ENCODE measurements around the gene ECHDC1.

ECHDC1 gene

DNA sequence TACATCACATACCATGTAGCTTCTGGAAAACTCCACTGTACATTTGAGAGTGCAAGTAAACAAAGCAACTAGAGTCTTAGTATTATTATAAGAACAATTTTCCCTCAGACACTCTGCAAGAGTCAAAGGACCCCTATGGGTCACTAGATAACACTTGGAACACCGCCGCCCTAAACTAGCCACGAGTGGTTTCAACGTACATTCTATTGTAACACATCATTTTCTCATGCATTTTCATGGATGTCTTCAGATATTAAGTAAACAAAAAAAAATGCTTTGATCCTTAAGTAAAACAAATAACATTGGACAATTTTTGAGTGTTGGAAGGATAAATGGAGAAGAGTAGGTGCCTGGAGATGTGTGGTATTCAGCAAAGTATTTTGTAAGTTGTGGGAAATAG, 79.9 kb downstream of the ECHDC1 start:
- DNase-seq (ENCODE audit: extremely low read depth, insufficient read length) = no peak
- Histone ChIP-seq H3K36me3 (ENCODE audit: control insufficient read depth, insufficient read depth, low read length) (no peaks in the 10 kb centered on the region), H3K27me3 (replicated peaks; ENCODE audit: control insufficient read depth, insufficient read depth, low read length) (no peaks in the 10 kb centered on the region), H3K4me3 (replicated peaks; ENCODE audit: low read depth, low read length) (no peak overlapping the region)
- TF ChIP-seq, protein P1, sequence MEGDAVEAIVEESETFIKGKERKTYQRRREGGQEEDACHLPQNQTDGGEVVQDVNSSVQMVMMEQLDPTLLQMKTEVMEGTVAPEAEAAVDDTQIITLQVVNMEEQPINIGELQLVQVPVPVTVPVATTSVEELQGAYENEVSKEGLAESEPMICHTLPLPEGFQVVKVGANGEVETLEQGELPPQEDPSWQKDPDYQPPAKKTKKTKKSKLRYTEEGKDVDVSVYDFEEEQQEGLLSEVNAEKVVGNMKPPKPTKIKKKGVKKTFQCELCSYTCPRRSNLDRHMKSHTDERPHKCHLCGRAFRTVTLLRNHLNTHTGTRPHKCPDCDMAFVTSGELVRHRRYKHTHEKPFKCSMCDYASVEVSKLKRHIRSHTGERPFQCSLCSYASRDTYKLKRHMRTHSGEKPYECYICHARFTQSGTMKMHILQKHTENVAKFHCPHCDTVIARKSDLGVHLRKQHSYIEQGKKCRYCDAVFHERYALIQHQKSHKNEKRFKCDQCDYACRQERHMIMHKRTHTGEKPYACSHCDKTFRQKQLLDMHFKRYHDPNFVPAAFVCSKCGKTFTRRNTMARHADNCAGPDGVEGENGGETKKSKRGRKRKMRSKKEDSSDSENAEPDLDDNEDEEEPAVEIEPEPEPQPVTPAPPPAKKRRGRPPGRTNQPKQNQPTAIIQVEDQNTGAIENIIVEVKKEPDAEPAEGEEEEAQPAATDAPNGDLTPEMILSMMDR (IDR thresholded peaks at IDR 0.05; ENCODE audit: insufficient read depth, low read length, poor library complexity, severe bottlenecking) = no peak

DNA sequence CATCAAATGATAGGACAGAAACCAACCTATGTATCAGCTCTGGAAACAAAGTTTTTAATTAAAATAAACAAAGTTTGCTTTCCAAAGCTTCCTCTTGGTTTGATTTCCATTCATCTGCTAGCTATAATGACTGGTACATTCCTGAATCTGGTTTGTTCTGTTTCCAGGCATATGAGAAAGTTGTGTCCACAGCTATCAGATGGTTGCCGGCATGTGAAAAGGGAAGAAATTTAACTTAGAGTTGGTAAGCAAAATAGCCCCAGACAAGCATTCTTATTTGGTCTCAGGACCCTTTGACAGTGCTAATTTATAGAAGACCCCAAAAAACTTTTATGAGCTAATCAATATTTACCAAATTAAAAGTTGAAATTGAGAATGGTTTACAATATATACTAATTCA, 80.5 kb downstream of the ECHDC1 start:
- DNase-seq (ENCODE audit: extremely low read depth, insufficient read length) = no peak
- TF ChIP-seq, protein P1 (IDR thresholded peaks at IDR 0.05; ENCODE audit: insufficient read depth, low read length, poor library complexity, severe bottlenecking) = no peak
- Histone ChIP-seq H3K27me3 (replicated peaks; ENCODE audit: control insufficient read depth, insufficient read depth, low read length) (no peaks in the 10 kb centered on the region), H3K4me3 (replicated peaks; ENCODE audit: low read depth, low read length) (no peak overlapping the region), H3K36me3 (ENCODE audit: control insufficient read depth, insufficient read depth, low read length) (no peaks in the 10 kb centered on the region)

DNA sequence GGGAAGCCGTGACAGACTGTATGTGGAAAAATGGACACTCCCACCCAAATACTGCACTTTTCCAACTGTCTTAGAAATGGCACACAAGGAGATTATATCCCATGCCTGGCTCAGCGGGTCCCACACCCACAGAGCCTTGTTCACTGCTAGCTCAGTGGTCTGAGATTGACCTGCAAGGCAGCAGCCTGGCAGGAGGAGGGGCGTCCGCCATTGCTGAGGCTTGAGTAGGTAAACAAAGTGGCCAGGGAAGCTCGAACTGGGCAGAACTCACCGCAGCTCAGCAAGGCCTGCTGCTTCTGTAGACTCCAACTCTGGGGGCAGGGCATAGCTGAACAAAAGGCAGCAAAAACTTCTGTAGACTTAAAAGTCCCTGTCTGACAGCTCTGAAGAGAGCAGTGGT, 88.1 kb downstream of the ECHDC1 start:
- TF ChIP-seq, protein P1 (IDR thresholded peaks at IDR 0.05; ENCODE audit: insufficient read depth, low read length, poor library complexity, severe bottlenecking) = no peak
- Histone ChIP-seq H3K27me3 (replicated peaks; ENCODE audit: control insufficient read depth, insufficient read depth, low read length) (no peaks in the 10 kb centered on the region), H3K36me3 (ENCODE audit: control insufficient read depth, insufficient read depth, low read length) (no peaks in the 10 kb centered on the region), H3K4me3 (replicated peaks; ENCODE audit: low read depth, low read length) (no peak overlapping the region)
- DNase-seq (ENCODE audit: extremely low read depth, insufficient read length) = no peak

DNA sequence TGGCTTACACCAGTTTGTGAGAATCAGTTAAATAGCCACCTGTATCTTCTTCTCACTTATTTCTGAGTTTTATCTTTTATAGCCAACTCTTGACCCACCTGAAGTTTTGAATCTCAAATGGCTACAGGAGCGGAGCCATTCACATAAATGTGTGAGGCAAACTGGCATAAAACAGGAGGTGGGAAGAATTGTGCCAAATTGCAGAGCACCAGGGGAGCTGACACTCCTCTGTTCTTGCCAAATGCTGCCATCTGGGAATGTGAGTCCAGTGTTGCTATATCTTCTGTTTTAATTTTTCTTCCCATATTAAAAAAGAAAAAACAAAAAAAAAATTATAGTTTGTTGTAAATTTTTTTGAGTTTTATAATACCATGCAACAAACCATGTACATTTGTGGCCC, 93.8 kb downstream of the ECHDC1 start:
- no peaks in the 10 kb centered on the region for H3K36me3 ChIP-seq (ENCODE audit: control insufficient read depth, insufficient read depth, low read length)
- TF ChIP-seq, protein P1 (IDR thresholded peaks at IDR 0.05; ENCODE audit: insufficient read depth, low read length, poor library complexity, severe bottlenecking) = no peak
- H3K4me3 ChIP-seq (replicated peaks; ENCODE audit: low read depth, low read length) = no peak overlapping the region
- DNase-seq (ENCODE audit: extremely low read depth, insufficient read length) = no peak
- H3K27me3 ChIP-seq (replicated peaks; ENCODE audit: control insufficient read depth, insufficient read depth, low read length) = no peaks in the 10 kb centered on the region

DNA sequence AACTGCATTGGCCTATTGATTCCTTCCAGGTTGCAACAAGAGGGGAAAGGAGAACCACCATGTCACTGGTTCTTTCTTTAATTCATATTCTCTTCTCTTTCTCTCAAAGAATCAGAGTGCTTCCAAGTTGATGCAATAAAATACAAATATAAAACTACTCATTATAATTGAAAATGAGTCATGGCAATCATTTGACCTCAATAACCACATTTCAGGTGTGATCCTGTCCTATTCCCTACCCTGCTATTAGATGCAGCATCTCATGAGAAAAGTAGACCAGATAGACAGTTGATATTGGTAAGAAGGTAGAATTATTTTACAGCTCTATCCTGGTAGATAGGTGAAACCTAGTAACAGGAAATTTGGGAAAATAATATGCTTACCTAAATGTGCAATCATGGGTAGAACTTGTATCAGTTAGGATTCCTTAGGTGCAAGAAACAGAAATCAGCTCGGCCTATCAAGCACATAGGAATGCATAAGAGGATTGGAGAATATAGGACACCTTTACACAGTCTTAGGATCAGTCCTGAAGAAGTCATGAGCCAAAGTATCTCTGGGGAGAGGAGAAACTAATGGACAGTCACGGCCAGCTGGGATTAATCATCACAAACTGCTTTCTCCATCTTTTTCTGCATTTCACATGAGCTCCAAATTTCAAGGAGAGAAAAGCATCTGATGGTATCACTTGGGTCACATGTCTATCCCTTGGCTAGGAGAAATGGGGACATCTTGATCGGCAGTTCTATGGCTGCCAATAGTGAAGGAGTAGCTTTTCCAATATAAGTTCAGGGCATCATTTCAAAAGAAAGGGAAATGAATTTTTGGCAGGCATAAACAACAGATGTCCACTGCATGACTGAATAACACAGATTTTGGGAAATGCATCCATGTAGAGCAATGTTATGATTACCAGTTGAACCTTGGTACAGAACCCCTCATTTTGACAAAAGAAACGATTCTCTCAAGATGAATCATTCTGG, 96.0 kb downstream of the ECHDC1 start:
- no peaks in the 10 kb centered on the region for H3K27me3 ChIP-seq (replicated peaks; ENCODE audit: control insufficient read depth, insufficient read depth, low read length)
- TF ChIP-seq, protein P1 (IDR thresholded peaks at IDR 0.05; ENCODE audit: insufficient read depth, low read length, poor library complexity, severe bottlenecking) = no peak
- no peaks in the 10 kb centered on the region for H3K36me3 ChIP-seq (ENCODE audit: control insufficient read depth, insufficient read depth, low read length)
- DNase-seq (ENCODE audit: extremely low read depth, insufficient read length) = no peak
- H3K4me3 ChIP-seq (replicated peaks; ENCODE audit: low read depth, low read length) = no peak overlapping the region
